Liver (tissue), 9 donors: Measurements from ENCODE around the gene HBD. TPM values are rescaled to one million over a fixed set of nuclear protein-coding genes. Genes with fewer than 3 reads are reported as not detected.

Source experiments
- DNase-seq: peaks from one replicate; pipeline ENCODE4 v3.0.0-alpha.2; 2017; ENCODE audit warnings: low spot score
- H3K27ac ChIP-seq, 2 donors: one replicate each; pipeline ENCODE4 v1.7.0; 2013; ENCODE audit warnings: inconsistent platforms in 2 of 2, low read length in 2 of 2, control low read depth in 1 of 2, low read depth in 1 of 2, mild to moderate bottlenecking in 1 of 2
- H3K27me3 ChIP-seq, 4 donors: one replicate each; pipeline versions ENCODE4 v1.6.1 to v1.7.0; 2013; ENCODE audit warnings: low read length in 3 of 4, inconsistent platforms in 1 of 4, mild to moderate bottlenecking in 1 of 4, moderate library complexity in 1 of 4; ENCODE audit not compliant: control insufficient read depth in 4 of 4, insufficient read depth in 4 of 4
- H3K36me3 ChIP-seq, 4 donors: one replicate each; pipeline versions ENCODE4 v1.6.1 to v1.7.0; 2013; ENCODE audit warnings: low read length in 3 of 4, mild to moderate bottlenecking in 3 of 4, low read depth in 1 of 4, moderate library complexity in 1 of 4; ENCODE audit not compliant: control insufficient read depth in 4 of 4, insufficient read depth in 3 of 4
- H3K4me1 ChIP-seq, 4 donors: one replicate each; pipeline versions ENCODE4 v1.6.1 to v1.7.0; 2013; ENCODE audit warnings: low read length in 3 of 4, mild to moderate bottlenecking in 3 of 4, moderate library complexity in 1 of 4; ENCODE audit not compliant: control insufficient read depth in 4 of 4, insufficient read depth in 4 of 4
- H3K4me3 ChIP-seq, 3 donors: one replicate each; pipeline versions ENCODE4 v1.6.1 to v1.7.0; 2013; ENCODE audit warnings: low read length in 3 of 3, control low read depth in 1 of 3, low read depth in 1 of 3, mild to moderate bottlenecking in 1 of 3
- H3K9ac ChIP-seq, 2 donors: one replicate each; pipeline ENCODE4 v1.7.0; 2013; ENCODE audit warnings: low read length in 2 of 2, mild to moderate bottlenecking in 2 of 2, moderate library complexity in 2 of 2, control low read depth in 1 of 2, low read depth in 1 of 2
- H3K9me3 ChIP-seq, 4 donors: one replicate each; pipeline versions ENCODE4 v1.6.1 to v1.7.0; 2013; ENCODE audit warnings: low read length in 3 of 4; ENCODE audit not compliant: control insufficient read depth in 4 of 4
- EGR1 ChIP-seq, 2 donors: IDR thresholded peaks; 2 replicates each; pipeline ENCODE4 v1.6.1; 2016 to 2018; ENCODE audit warnings: antibody characterized with exemption in 2 of 2, low read depth in 2 of 2
- FOXA2 ChIP-seq: IDR thresholded peaks from 2 replicates; pipeline ENCODE4 v1.6.1; 2016; ENCODE audit warnings: antibody characterized with exemption
- HNF4A ChIP-seq, 2 donors: conservative IDR thresholded peaks; 2 replicates each; pipeline ENCODE4 v1.6.1; 2016; ENCODE audit warnings: antibody characterized with exemption in 2 of 2, mild to moderate bottlenecking in 2 of 2
- HNF4G ChIP-seq: IDR thresholded peaks from 2 replicates; pipeline ENCODE4 v1.6.1; 2016; ENCODE audit warnings: antibody characterized with exemption
- JUND ChIP-seq, 2 donors: IDR thresholded peaks; 2 replicates each; pipeline ENCODE4 v1.6.1; 2016; ENCODE audit warnings: antibody characterized with exemption in 2 of 2
- MAX ChIP-seq: IDR thresholded peaks from 2 replicates; pipeline ENCODE4 v1.6.1; 2016; ENCODE audit warnings: antibody characterized with exemption
- NR2F2 ChIP-seq: IDR thresholded peaks from 2 replicates; pipeline ENCODE4 v1.6.1; 2016; ENCODE audit warnings: antibody characterized with exemption
- RAD21 ChIP-seq, 2 donors: IDR thresholded peaks; 2 replicates each; pipeline ENCODE4 v1.6.1; 2016; ENCODE audit warnings: antibody characterized with exemption in 2 of 2, mild to moderate bottlenecking in 2 of 2
- REST ChIP-seq: IDR thresholded peaks from 2 replicates; pipeline ENCODE4 v1.6.1; 2016; ENCODE audit warnings: antibody characterized with exemption, mild to moderate bottlenecking
- RXRA ChIP-seq, 2 donors: IDR thresholded peaks; 2 replicates each; pipeline ENCODE4 v1.6.1; 2017 to 2018; ENCODE audit warnings: antibody characterized with exemption in 2 of 2, mild to moderate bottlenecking in 1 of 2
- SP1 ChIP-seq: IDR thresholded peaks from 2 replicates; pipeline ENCODE4 v1.6.1; 2018; ENCODE audit warnings: antibody characterized with exemption, mild to moderate bottlenecking
- TAF1 ChIP-seq: conservative IDR thresholded peaks from 2 replicates; pipeline ENCODE4 v1.6.1; 2016; ENCODE audit warnings: antibody characterized with exemption, mild to moderate bottlenecking
- ZBTB33 ChIP-seq: IDR thresholded peaks from 2 replicates; pipeline ENCODE4 v1.6.1; 2016; ENCODE audit warnings: antibody characterized with exemption
- WGBS: extraction: QIAGEN DNeasy Blood & Tissue Kit; methylation state at CpG from one replicate; pipeline ENCODE4 v1.1.7; 2013; 5-methylcytosine and 5-hydroxymethylcytosine counted together
- polyA plus RNA-seq, 2 donors: library from polyadenylated mRNA; stranded (reverse) in 1 of 2; unstranded in 1 of 2; fragments of 200-250 nt in 1 of 2; fragments of >200 nt in 1 of 2; fragmentation: Nextera tagmentation in 1 of 2; extraction: Ambion mirVana in 1 of 2; gene quantifications; one replicate each; pipeline versions ENCODE4 v1.2.1 to v1.2.3, GENCODE V29; 2013 to 2015
- total RNA-seq, 2 donors: library from RNA; depleted of rRNA; stranded (reverse); fragments of >200 nt; gene quantifications; one replicate each; pipeline ENCODE4 v1.2.3, GENCODE V29; 2014
- TF ChIP-seq, protein P1 (sequence below): fragments of 150-350 bp; IDR thresholded peaks from 2 replicates; pipeline ENCODE4 v1.5.1; 2017; ENCODE audit warnings: improper control_type of control experiment, low read depth, low read length; ENCODE audit not compliant: missing input control
- donor health status: healthy.
- donor health status: healthy.
- donor health status: healthy.
- donor health status: healthy.
- donor health status: healthy.

Gene HBD
- total and polyA plus RNA-seq, 4 donors, result 0.72 to 6.0 TPM; not detected in 2

- H3K27me3 ChIP-seq, result peaks cover 0 to 9% (median 0%) of the 10 kb centered on the region in 4 donors
- H3K9ac ChIP-seq, result no peak overlapping the region
- no peaks in the 10 kb centered on the region for H3K9me3 ChIP-seq
- WGBS, result 23% methylated on average over 1 of the region's 1 CpG
- no peak overlapping the region for H3K4me3 ChIP-seq
- no peak overlapping the region for H3K27ac ChIP-seq
- H3K4me1 ChIP-seq, result no peaks in the 10 kb centered on the region
- H3K36me3 ChIP-seq, result no peaks in the 10 kb centered on the region
- no peak for DNase-seq
- no peak for TF ChIP-seq EGR1 (IDR thresholded peaks at IDR 0.05; ENCODE audit: low read depth in 2 of 2)
- TF ChIP-seq RAD21 (IDR thresholded peaks at IDR 0.05), result peak; percentile 68 to 72
- TF ChIP-seq RXRA (IDR thresholded peaks at IDR 0.05), result peak in 1 of 2 donors; percentile 39
- TF ChIP-seq ZBTB33, result no peak
- TF ChIP-seq, protein P1, sequence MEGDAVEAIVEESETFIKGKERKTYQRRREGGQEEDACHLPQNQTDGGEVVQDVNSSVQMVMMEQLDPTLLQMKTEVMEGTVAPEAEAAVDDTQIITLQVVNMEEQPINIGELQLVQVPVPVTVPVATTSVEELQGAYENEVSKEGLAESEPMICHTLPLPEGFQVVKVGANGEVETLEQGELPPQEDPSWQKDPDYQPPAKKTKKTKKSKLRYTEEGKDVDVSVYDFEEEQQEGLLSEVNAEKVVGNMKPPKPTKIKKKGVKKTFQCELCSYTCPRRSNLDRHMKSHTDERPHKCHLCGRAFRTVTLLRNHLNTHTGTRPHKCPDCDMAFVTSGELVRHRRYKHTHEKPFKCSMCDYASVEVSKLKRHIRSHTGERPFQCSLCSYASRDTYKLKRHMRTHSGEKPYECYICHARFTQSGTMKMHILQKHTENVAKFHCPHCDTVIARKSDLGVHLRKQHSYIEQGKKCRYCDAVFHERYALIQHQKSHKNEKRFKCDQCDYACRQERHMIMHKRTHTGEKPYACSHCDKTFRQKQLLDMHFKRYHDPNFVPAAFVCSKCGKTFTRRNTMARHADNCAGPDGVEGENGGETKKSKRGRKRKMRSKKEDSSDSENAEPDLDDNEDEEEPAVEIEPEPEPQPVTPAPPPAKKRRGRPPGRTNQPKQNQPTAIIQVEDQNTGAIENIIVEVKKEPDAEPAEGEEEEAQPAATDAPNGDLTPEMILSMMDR, result peak; percentile 28
These were observed 29.5 kb downstream of the HBD start for GRCh38 chr11:5204787-5205186.

DNA sequence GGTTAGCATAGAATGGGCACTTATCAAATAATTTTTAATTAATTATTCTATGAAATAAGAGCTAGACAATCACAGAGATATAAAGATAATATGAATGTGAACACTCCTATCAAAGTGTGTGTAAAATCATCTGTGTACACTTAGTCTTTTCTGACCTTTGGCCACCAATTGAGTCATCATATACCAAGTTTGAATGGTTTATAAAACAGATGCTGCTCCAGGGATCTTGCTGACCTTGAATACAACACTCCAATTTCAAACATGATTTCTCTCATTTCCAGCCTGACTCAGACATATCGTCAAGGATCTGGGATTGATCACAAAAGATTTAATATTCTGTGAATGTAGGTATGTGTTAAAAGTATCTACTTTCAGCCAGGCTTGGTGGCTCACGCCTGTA is 30.9 kb downstream of the HBD start:
- H3K4me3 ChIP-seq, result no peak overlapping the region
- no peak overlapping the region for H3K9ac ChIP-seq
- WGBS, result 64% methylated on average over 2 of the region's 2 CpGs
- no peak overlapping the region for H3K27ac ChIP-seq
- no peak for DNase-seq
- peaks cover 0 to 9% (median 0%) of the 10 kb centered on the region in 4 donors for H3K27me3 ChIP-seq
- H3K9me3 ChIP-seq, result no peaks in the 10 kb centered on the region
- no peaks in the 10 kb centered on the region for H3K4me1 ChIP-seq
- TF ChIP-seq HNF4A (conservative IDR thresholded peaks at IDR 0.05) (no peak), NR2F2 (no peak), JUND (IDR thresholded peaks at IDR 0.05) (no peak), TAF1 (no peak), HNF4G (no peak), FOXA2 (no peak), SP1 (no peak), RAD21 (IDR thresholded peaks at IDR 0.05) (no peak), MAX (no peak), EGR1 (IDR thresholded peaks at IDR 0.05; ENCODE audit: low read depth in 2 of 2) (no peak), RXRA (IDR thresholded peaks at IDR 0.05) (no peak), REST (no peak)
- TF ChIP-seq, protein P1, result no peak
- no peaks in the 10 kb centered on the region for H3K36me3 ChIP-seq
